Tibial nerve (tissue), 4 donors: Measurements from ENCODE around the gene HECTD4. TPM values are rescaled to one million over a fixed set of nuclear protein-coding genes. Genes with fewer than 3 reads are reported as not detected.

Experiments used
- DNase-seq, 2 donors: peaks; one replicate each; pipeline ENCODE4 v3.0.0-alpha.2; 2019; ENCODE audit warnings: low spot score in 2 of 2
- H3K27ac ChIP-seq, 4 donors: fragments of 200-600 bp; sonication (generic) in 3 of 4; one replicate each; pipeline ENCODE4 v1.5.1; 2017 to 2019; ENCODE audit warnings: mild to moderate bottlenecking in 1 of 4
- H3K27me3 ChIP-seq, 2 donors: fragments of 200-600 bp; sonication (generic) in 1 of 2; one replicate each; pipeline versions ENCODE4 v1.5.1 to v1.6.0; 2017 to 2019
- H3K36me3 ChIP-seq, 3 donors: fragments of 200-600 bp; sonication (generic); one replicate each; pipeline ENCODE4 v1.5.1; 2018 to 2019
- H3K4me1 ChIP-seq, 4 donors: fragments of 200-600 bp; sonication (generic) in 3 of 4; one replicate each; pipeline ENCODE4 v1.5.1; 2017 to 2019
- H3K4me3 ChIP-seq, 4 donors: fragments of 200-600 bp; sonication (generic) in 3 of 4; one replicate each; pipeline ENCODE4 v1.5.1; 2017 to 2019; ENCODE audit warnings: mild to moderate bottlenecking in 1 of 4, moderate library complexity in 1 of 4
- H3K9me3 ChIP-seq, 4 donors: fragments of 200-600 bp; sonication (generic) in 3 of 4; one replicate each; pipeline ENCODE4 v1.5.1; 2017 to 2019
- EP300 ChIP-seq, 2 donors: sonication (generic); formaldehyde crosslinking; IDR thresholded peaks; one replicate each; pipeline ENCODE4 v1.6.1; 2017; ENCODE audit warnings: antibody characterized with exemption in 2 of 2, mild to moderate bottlenecking in 1 of 2
- POLR2A ChIP-seq, 2 donors: fragments of 450-650 bp; IDR thresholded peaks; one replicate each; pipeline ENCODE4 v1.6.1; 2017; ENCODE audit warnings: antibody characterized with exemption in 2 of 2, mild to moderate bottlenecking in 2 of 2, moderate library complexity in 2 of 2
- WGBS, 2 donors: methylation state at CpG; one replicate each; pipeline ENCODE4 v1.1.5; 2018; 5-methylcytosine and 5-hydroxymethylcytosine counted together
- total RNA-seq, 4 donors: library from RNA; depleted of rRNA; stranded (reverse); fragments of >200 nt; gene quantifications; one replicate each; pipeline ENCODE4 v1.1.0, GENCODE V29; 2016
- TF ChIP-seq, protein P1 (sequence below), 5 experiments: fragments of 200-600 bp in 3 of 5; fragments of 450-650 bp in 2 of 5; sonication (generic) in 3 of 5; IDR thresholded peaks; one replicate each; pipeline ENCODE4 v1.5.1; 2016 to 2019; ENCODE audit warnings: antibody characterized with exemption in 5 of 5, mild to moderate bottlenecking in 3 of 5, moderate library complexity in 2 of 5

The HECTD4 gene
- total RNA-seq, 4 donors from 2014 or later: 43.0 to 70.5 (median 58.5) TPM

DNA sequence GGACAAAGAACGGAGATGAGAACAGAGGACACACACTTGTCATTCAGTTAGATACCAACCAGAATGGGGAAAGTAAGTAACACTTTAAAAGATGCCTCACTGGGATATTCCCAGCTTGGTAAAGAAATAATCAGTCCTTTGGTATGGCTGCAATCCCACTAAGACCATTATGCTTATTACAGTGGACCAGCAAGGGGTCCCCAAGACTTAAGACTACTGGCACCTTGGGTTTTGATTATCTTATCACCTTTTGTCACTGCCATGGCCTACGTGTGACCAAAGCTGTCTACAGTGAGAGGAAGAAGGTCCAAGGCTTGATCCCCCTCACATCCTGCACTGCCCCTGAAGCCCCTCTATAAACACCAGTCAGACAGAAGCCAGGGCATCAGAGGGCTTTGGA is 191.0 kb downstream of the HECTD4 start:
- WGBS, 2 donors: 60 to 91% methylated on average over 2 of the region's 2 CpGs
- Histone ChIP-seq H3K27ac (peak overlapping the region in 3 of 4 donors; percentile 52 to 71 (median 66)), H3K36me3 (peaks cover 0 to 82% (median 12%) of the 10 kb centered on the region in 3 donors)

DNA sequence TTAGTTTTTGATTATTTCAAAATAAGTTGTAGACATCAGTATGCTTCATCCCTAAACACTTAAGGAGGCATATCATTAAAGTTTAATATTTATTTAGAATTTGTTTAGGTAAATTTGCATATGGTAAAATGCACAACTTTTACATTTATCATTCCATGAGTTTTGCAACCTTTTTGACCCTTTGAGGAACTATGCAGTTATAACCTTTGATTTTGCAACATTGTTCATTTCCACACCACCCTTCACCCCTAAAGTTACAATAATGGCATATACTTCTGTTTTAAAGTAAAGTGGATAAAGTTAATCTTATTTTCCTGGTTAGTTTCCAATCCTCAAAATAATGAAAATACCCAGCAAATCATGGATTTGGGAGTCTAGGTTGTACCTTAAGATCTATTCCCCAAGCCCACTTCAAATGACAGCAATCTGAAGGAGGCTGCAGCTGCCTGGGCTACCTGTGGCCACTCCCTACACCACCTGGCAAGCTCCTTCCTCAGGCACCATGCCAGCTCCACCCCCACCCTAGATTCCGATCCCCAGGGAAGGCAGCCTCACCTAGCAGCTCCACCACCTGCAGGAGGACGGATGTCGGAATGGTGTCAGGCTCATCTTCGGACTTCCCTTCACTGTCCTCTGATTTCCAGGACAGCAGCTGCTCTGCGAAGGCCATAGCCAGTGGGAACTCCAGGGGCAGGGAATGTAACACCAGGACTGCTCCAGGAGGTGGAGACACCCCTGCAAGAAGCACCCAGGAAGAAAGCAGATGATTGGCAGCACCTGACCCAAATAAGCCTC is 191.8 kb downstream of the HECTD4 start:
- Histone ChIP-seq H3K9me3 (no peaks in the 10 kb centered on the region), H3K36me3 (peaks cover 0 to 75% (median 12%) of the 10 kb centered on the region in 3 donors), H3K27ac (peak overlapping the region in 3 of 4 donors; percentile 52 to 71 (median 66)), H3K27me3 (no peaks in the 10 kb centered on the region), H3K4me3 (no peak overlapping the region), H3K4me1 (peaks cover 0 to 34% (median 9%) of the 10 kb centered on the region in 4 donors)
- no peak for DNase-seq
- TF ChIP-seq, protein P1, sequence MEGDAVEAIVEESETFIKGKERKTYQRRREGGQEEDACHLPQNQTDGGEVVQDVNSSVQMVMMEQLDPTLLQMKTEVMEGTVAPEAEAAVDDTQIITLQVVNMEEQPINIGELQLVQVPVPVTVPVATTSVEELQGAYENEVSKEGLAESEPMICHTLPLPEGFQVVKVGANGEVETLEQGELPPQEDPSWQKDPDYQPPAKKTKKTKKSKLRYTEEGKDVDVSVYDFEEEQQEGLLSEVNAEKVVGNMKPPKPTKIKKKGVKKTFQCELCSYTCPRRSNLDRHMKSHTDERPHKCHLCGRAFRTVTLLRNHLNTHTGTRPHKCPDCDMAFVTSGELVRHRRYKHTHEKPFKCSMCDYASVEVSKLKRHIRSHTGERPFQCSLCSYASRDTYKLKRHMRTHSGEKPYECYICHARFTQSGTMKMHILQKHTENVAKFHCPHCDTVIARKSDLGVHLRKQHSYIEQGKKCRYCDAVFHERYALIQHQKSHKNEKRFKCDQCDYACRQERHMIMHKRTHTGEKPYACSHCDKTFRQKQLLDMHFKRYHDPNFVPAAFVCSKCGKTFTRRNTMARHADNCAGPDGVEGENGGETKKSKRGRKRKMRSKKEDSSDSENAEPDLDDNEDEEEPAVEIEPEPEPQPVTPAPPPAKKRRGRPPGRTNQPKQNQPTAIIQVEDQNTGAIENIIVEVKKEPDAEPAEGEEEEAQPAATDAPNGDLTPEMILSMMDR (IDR thresholded peaks at IDR 0.05): no peak
- TF ChIP-seq EP300 (IDR thresholded peaks at IDR 0.05): no peak
- TF ChIP-seq POLR2A (IDR thresholded peaks at IDR 0.05): no peak
- 92 to 100% methylated on average over 4 to 5 of the region's 5 CpGs for WGBS, 2 donors

More for the DNA sequence above, 191.0 kb downstream of the HECTD4 start:
- no peak for DNase-seq
- Histone ChIP-seq H3K4me1 (peaks cover 0 to 26% (median 9%) of the 10 kb centered on the region in 4 donors), H3K4me3 (no peak overlapping the region), H3K9me3 (no peaks in the 10 kb centered on the region), H3K27me3 (no peaks in the 10 kb centered on the region)
- TF ChIP-seq POLR2A (IDR thresholded peaks at IDR 0.05) (no peak), EP300 (IDR thresholded peaks at IDR 0.05) (no peak)
- TF ChIP-seq, protein P1 (IDR thresholded peaks at IDR 0.05): no peak

DNA sequence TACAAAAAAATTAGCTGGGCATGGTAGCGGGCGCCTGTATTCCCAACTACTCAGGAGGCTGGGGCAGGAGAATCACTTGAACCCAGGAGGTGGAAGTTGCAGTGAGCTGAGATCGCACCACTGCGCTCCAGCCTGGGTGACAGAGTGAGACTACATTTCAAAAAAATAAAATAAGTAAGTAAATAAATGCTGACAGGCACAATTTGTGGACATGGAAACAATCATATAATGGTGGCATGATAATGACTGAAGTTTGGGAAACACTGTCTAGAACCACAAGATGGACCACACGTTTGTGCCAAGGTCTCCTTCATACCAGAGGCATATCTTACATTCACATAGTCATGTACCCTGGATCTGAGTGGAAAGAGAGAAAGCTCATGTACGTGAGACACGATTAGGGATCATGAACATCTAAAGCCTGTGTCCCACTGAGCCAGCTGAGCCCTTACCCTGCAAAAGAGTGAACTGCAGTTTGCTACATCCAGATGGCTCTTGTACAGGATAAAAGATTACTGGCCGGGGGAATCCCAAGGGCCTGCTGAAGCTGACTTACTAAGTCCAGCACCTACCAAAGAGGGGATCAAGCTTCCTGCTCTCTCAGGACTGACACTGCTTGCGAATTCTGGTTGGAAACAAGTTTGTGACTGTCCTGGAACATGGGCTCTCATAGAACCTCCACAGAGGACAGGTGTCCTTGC is 194.0 kb downstream of the HECTD4 start:
- Histone ChIP-seq H3K4me3 (no peak overlapping the region), H3K9me3 (no peaks in the 10 kb centered on the region), H3K36me3 (peaks cover 0 to 74% (median 9%) of the 10 kb centered on the region in 3 donors), H3K27me3 (no peaks in the 10 kb centered on the region), H3K27ac (no peak overlapping the region), H3K4me1 (peaks cover 0 to 54% (median 18%) of the 10 kb centered on the region in 4 donors)
- DNase-seq: no peak
- WGBS, 2 donors: 91 to 92% methylated on average over 9 of the region's 9 CpGs
- TF ChIP-seq POLR2A (IDR thresholded peaks at IDR 0.05): no peak
- TF ChIP-seq, protein P1 (IDR thresholded peaks at IDR 0.05): no peak
- TF ChIP-seq EP300 (IDR thresholded peaks at IDR 0.05): no peak

DNA sequence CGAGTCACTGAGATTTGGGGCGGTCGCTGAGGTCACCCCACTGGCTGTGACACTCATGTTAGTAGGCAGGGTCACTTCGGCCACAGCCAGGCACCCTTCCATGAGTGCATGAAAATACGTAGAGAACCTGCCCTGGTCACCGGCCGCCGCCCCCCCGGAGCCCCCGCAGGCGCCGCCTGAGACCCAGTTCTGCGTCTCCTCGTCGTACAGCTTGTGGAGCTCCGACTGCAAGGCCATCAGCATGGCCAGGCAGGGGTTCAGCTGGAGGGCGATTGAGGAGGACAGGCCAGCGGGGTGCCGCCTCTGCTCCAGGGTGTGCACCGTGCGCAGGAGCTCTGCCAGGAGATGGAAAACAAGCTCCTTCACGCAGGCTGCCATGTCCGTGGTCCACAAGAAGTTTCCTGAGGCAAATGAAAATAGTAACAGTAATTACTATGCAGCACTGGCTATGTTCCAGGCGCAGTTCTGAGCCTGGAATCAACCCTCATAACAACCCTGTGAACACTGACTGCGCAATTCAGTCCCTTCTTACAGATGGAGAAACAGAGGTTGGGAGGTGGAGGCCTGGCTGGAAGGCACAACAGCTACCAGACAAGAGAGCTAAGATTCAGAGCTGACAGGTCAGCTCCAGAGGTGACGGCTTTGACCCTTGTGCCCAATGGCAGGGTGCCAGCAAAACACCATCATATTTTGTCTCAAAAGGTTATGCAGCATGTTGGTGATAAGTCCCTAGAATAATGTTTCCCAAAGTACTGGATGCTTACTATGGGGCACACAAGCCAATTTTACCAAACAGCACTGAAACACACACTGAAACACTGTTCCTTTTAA is 196.9 kb downstream of the HECTD4 start:
- TF ChIP-seq EP300 (IDR thresholded peaks at IDR 0.05): peak in 1 of 2 donors; percentile 79
- TF ChIP-seq, protein P1 (IDR thresholded peaks at IDR 0.05): no peak
- Histone ChIP-seq H3K4me3 (no peak overlapping the region), H3K9me3 (no peaks in the 10 kb centered on the region), H3K4me1 (peaks cover 0 to 50% (median 14%) of the 10 kb centered on the region in 4 donors), H3K27ac (peak overlapping the region; percentile 43 to 75 (median 62)), H3K36me3 (peaks cover 0 to 48% (median 9%) of the 10 kb centered on the region in 3 donors), H3K27me3 (no peaks in the 10 kb centered on the region)
- 65 to 76% methylated on average over 11 to 26 of the region's 26 CpGs for WGBS, 2 donors
- DNase-seq: no peak
